Measurements from ENCODE around the gene CEP85. TPM values are rescaled to one million over a fixed set of nuclear protein-coding genes. Genes with fewer than 3 reads are reported as not detected.

The CEP85 gene
- total and polyA plus RNA-seq, 9 of the 15 experiments (the other 6 are each of a cell fraction or from before 2014, with no cell fraction given), result 42.1 to 140 (median 92.6) TPM

DNA sequence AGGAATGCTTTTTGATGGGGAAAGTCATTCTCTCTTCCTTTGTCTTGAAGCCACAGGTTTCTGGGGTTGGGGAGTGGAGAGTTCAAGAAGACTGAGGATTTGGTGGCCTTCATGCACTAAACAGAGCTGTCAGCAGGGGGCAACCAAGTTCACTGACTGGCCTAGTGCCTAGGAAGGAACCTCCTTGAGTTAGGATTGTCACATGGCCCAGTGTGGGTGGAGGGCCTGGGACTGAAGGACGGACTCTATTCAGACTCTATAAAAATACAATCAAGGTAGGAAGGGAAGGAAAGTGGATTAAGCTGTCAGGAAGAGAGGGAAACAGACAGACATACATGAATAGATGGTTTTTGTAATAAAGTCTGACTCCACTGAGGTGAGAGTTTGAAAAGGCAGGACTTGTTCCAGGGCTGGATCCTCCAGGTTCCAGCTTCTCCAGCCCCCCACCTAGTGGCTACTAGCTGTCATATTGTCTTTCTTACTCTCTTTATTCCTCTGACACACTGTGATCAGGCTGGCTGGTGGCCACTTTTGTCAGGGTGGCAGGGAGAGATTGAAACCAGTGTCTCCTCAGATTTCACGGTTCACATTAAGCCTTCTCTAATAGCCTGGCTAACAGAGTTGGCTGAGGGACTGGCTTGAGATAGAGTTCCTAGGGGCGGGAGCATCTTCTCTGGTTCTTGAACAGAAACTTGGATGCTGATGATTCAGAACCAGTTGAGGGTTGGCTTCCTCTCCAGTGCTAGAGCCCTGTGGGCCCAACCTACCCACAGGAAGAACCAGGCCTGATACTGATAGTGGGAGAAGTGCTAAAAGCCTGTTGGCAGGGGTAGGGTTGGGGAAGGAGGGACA lies 41.8 kb downstream of the CEP85 start (continued):
- TF ChIP-seq ZNF740 (CRISPR knock-in tag; IDR thresholded peaks at IDR 0.05) (no peak), ZNF740 (tag; IDR thresholded peaks at IDR 0.05) (no peak), SMAD4 (CRISPR knock-in tag; conservative IDR thresholded peaks at IDR 0.05) (no peak), MEF2A (IDR thresholded peaks at IDR 0.05; ENCODE audit: control insufficient read depth, low read depth, low read length) (no peak), THAP7 (CRISPR knock-in tag; IDR thresholded peaks at IDR 0.05) (no peak), SIN3A (IDR thresholded peaks at IDR 0.05; ENCODE audit: borderline replicate concordance in 2 of 2, control insufficient read depth in 1 of 2, low read depth in 2 of 2, low read length in 2 of 2) (peak; percentile 34 to 38; a peak in 1 of 4 replicates), HNRNPK (IDR thresholded peaks at IDR 0.05; ENCODE audit: low read depth, low read length, poor library complexity, severe bottlenecking) (no peak), SAFB2 (IDR thresholded peaks at IDR 0.05; ENCODE audit: borderline replicate concordance, low read depth, low read length, severe bottlenecking) (no peak), PRPF4 (IDR thresholded peaks at IDR 0.05; ENCODE audit: insufficient read depth, low read depth, low read length, poor library complexity, severe bottlenecking) (no peak), JUN (IDR thresholded peaks at IDR 0.05; ENCODE audit: borderline replicate concordance, low read depth, low read length) (peak; percentile 62), JUN (CRISPR knock-in tag; IDR thresholded peaks at IDR 0.05; ENCODE audit: borderline replicate concordance) (no peak), RB1 (IDR thresholded peaks at IDR 0.05; ENCODE audit: low read depth) (peak; percentile 67; the same call in 1 of the 2 replicates), ETV5 (CRISPR knock-in tag; IDR thresholded peaks at IDR 0.05; ENCODE audit: low read depth) (no peak), HDGF (IDR thresholded peaks at IDR 0.05) (no peak; the same call in none of the 2 replicates), GATAD2A (IDR thresholded peaks at IDR 0.05) (no peak), NFXL1 (CRISPR knock-in tag; IDR thresholded peaks at IDR 0.05) (no peak), CCAR2 (IDR thresholded peaks at IDR 0.05; ENCODE audit: low read depth, low read length) (no peak), MITF (IDR thresholded peaks at IDR 0.05) (peak; percentile 77; the same call in 1 of the 2 replicates), KDM4B (IDR thresholded peaks at IDR 0.05; ENCODE audit: borderline replicate concordance in 2 of 2, low read depth in 1 of 2) (no peak), GABPB1 (CRISPR knock-in tag; IDR thresholded peaks at IDR 0.05) (peak; percentile 7; the same call in 1 of the 2 replicates), POLR2H (tag; IDR thresholded peaks at IDR 0.05; ENCODE audit: low read depth) (peak; percentile 53), ZFP36 (IDR thresholded peaks at IDR 0.05; ENCODE audit: low read depth, low read length, partially characterized antibody) (peak; percentile 68), XRCC3 (IDR thresholded peaks at IDR 0.05) (no peak)
- TF ChIP-seq, protein P1, sequence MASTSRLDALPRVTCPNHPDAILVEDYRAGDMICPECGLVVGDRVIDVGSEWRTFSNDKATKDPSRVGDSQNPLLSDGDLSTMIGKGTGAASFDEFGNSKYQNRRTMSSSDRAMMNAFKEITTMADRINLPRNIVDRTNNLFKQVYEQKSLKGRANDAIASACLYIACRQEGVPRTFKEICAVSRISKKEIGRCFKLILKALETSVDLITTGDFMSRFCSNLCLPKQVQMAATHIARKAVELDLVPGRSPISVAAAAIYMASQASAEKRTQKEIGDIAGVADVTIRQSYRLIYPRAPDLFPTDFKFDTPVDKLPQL (IDR thresholded peaks at IDR 0.05; ENCODE audit: extremely low read depth, insufficient read length), result no peak

Data from K562 (cell line).